ENCODE measurements around the gene LRTM2. TPM values are rescaled to one million over a fixed set of nuclear protein-coding genes. Genes with fewer than 3 reads are reported as not detected.

Gene LRTM2
- total RNA-seq, 1 donor from 2014 or later, result not detected

- Histone ChIP-seq H3K9me3 (ENCODE audit: low read depth) (no peaks in the 10 kb centered on the region), H2AFZ (replicated peaks) (no peak overlapping the region), H3K27ac (no peak overlapping the region), H3K27me3 (peaks cover 9% of the 10 kb centered on the region), H3F3A (ENCODE audit: low read depth) (peaks cover 3% of the 10 kb centered on the region), H3K9ac (no peak overlapping the region), H3K4me2 (no peak overlapping the region), H3K36me3 (no peaks in the 10 kb centered on the region), H3K79me2 (ENCODE audit: low read depth) (no peaks in the 10 kb centered on the region), H3K4me3 (no peak overlapping the region), H4K20me1 (ENCODE audit: low read depth) (no peaks in the 10 kb centered on the region), H3K4me1 (peaks cover 6% of the 10 kb centered on the region)
- peaks cover 57% of the 10 kb centered on the region for H3K4me1 Mint-ChIP-seq
- peaks cover 18% of the 10 kb centered on the region for H3K27me3 Mint-ChIP-seq (ENCODE audit: insufficient read depth, low read depth)
- H3K4me3 Mint-ChIP-seq, result no peak overlapping the region
- no peak for DNase-seq (ENCODE audit: low spot score)
- H3K36me3 Mint-ChIP-seq, result no peaks in the 10 kb centered on the region
- no peak overlapping the region for H3K27ac Mint-ChIP-seq
- H3K9me3 Mint-ChIP-seq, result no peaks in the 10 kb centered on the region
- TF ChIP-seq CTCF (IDR thresholded peaks at IDR 0.05) (no peak), EZH2 (IDR thresholded peaks at IDR 0.05) (no peak), EZH2phosphoT487 (IDR thresholded peaks at IDR 0.05) (no peak)
Measured at GRCh38 chr12:1844223-1844622, 23.9 kb downstream of the LRTM2 start.

GRCh38 chr12:1844661-1845409 is 24.5 kb downstream of the LRTM2 start:
- Mint-ChIP-seq H3K36me3 (no peaks in the 10 kb centered on the region), H3K27ac (peak overlapping the region; percentile 90), H3K4me3 (no peak overlapping the region), H3K4me1 (peaks cover 51% of the 10 kb centered on the region), H3K9me3 (no peaks in the 10 kb centered on the region), H3K27me3 (ENCODE audit: insufficient read depth, low read depth) (peaks cover 18% of the 10 kb centered on the region)
- Histone ChIP-seq H3K79me2 (ENCODE audit: low read depth) (no peaks in the 10 kb centered on the region), H3K4me2 (no peak overlapping the region), H3K36me3 (no peaks in the 10 kb centered on the region), H3K4me1 (peaks cover 6% of the 10 kb centered on the region), H3K9me3 (ENCODE audit: low read depth) (no peaks in the 10 kb centered on the region), H2AFZ (replicated peaks) (no peak overlapping the region), H3K9ac (no peak overlapping the region), H3F3A (ENCODE audit: low read depth) (peaks cover 3% of the 10 kb centered on the region), H4K20me1 (ENCODE audit: low read depth) (no peaks in the 10 kb centered on the region), H3K4me3 (no peak overlapping the region), H3K27ac (no peak overlapping the region), H3K27me3 (peaks cover 9% of the 10 kb centered on the region)
- TF ChIP-seq CTCF (IDR thresholded peaks at IDR 0.05) (no peak), EZH2phosphoT487 (IDR thresholded peaks at IDR 0.05) (no peak), EZH2 (IDR thresholded peaks at IDR 0.05) (no peak)
- DNase-seq (ENCODE audit: low spot score), result no peak

- no peaks in the 10 kb centered on the region for H4K20me1 ChIP-seq (ENCODE audit: low read depth)
- H3F3A ChIP-seq (ENCODE audit: low read depth), result peaks cover 3% of the 10 kb centered on the region
- peaks cover 6% of the 10 kb centered on the region for H3K4me1 ChIP-seq
- H3K9me3 Mint-ChIP-seq, result no peaks in the 10 kb centered on the region
- H2AFZ ChIP-seq (replicated peaks), result no peak overlapping the region
- no peaks in the 10 kb centered on the region for H3K36me3 Mint-ChIP-seq
- no peak overlapping the region for H3K4me3 ChIP-seq
- DNase-seq (ENCODE audit: low spot score), result no peak
- H3K27ac ChIP-seq, result no peak overlapping the region
- H3K27me3 ChIP-seq, result peaks cover 9% of the 10 kb centered on the region
- no peaks in the 10 kb centered on the region for H3K79me2 ChIP-seq (ENCODE audit: low read depth)
- no peak overlapping the region for H3K9ac ChIP-seq
- H3K4me1 Mint-ChIP-seq, result peaks cover 45% of the 10 kb centered on the region
- H3K36me3 ChIP-seq, result no peaks in the 10 kb centered on the region
- no peaks in the 10 kb centered on the region for H3K9me3 ChIP-seq (ENCODE audit: low read depth)
- no peak for TF ChIP-seq EZH2 (IDR thresholded peaks at IDR 0.05)
- no peak for TF ChIP-seq CTCF (IDR thresholded peaks at IDR 0.05)
- TF ChIP-seq EZH2phosphoT487 (IDR thresholded peaks at IDR 0.05), result no peak
- H3K4me2 ChIP-seq, result no peak overlapping the region
- H3K4me3 Mint-ChIP-seq, result no peak overlapping the region
- H3K27ac Mint-ChIP-seq, result no peak overlapping the region
- H3K27me3 Mint-ChIP-seq (ENCODE audit: insufficient read depth, low read depth), result peaks cover 18% of the 10 kb centered on the region
Measured at GRCh38 chr12:1845427-1845826, 25.1 kb downstream of the LRTM2 start.
